ENCODE data around the gene SEZ6L2.
"Not testable (repeated sequence)": the region's sequence is repeated elsewhere in the genome, so short reads cannot be mapped to it uniquely, and the experiment has no call there.

SEZ6L2 gene

DNA sequence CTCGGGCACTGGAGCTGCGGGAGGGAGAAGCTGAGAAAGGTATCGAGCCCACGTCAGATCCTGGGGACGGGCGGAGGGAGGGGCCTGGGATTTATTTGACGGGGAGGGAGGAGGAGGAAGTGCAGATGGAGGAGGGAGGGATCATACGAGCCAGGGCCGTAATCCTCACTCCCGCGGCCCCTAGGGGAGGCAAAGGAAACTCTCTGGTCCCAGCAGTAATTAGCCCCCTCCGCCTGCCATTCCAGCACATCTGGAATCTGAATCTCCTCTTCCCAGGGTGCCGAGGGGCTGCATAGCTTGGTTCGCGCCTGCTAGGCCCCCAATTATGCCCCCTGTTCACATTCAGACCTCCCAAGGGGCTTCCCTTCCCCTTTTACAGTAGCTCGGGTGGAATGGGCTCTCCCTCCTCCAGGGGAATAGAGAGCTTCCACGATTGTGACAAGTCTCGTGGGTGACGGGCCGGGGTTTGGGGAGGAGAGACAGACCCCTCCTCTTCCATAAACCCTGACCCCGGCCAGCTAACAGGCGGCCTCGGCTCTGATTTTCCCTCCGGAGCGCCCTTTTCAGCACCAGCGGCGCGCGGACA, at the start of gene SEZ6L2:
SEZ6L2 (minus strand) TSS at position 35 of the 586 bp plus-strand sequence. CDS start 531 bp downstream, outside the sequence.
- POLR2A ChIA-PET = interaction anchor here (0.6 to 4.9 kb wide), 23 partner anchors 9 to 1050 kb away, joined by 3 to 41 read pairs (median 4); partner anchors contain the start of genes CDIPT, HIRIP3, KCTD13 and MAZ
- TF ChIP-seq SUZ12 (IDR thresholded peaks at IDR 0.05) = no peak
- TF ChIP-seq HDGF (IDR thresholded peaks at IDR 0.05; ENCODE audit: borderline replicate concordance) = no peak
- TF ChIP-seq SP1 (IDR thresholded peaks at IDR 0.05) = no peak
- TF ChIP-seq ZNF384 (IDR thresholded peaks at IDR 0.05) = no peak
- no peak for TF ChIP-seq ELF4 (IDR thresholded peaks at IDR 0.05)
- TF ChIP-seq CTBP1 (IDR thresholded peaks at IDR 0.05; ENCODE audit: borderline replicate concordance) = no peak
- no peak for TF ChIP-seq LEF1 (IDR thresholded peaks at IDR 0.05; ENCODE audit: borderline replicate concordance)
- no peak for TF ChIP-seq BHLHE40 (IDR thresholded peaks at IDR 0.05; ENCODE audit: borderline replicate concordance)
- TF ChIP-seq L3MBTL2 (conservative IDR thresholded peaks at IDR 0.05) = no peak
- TF ChIP-seq, protein P1, sequence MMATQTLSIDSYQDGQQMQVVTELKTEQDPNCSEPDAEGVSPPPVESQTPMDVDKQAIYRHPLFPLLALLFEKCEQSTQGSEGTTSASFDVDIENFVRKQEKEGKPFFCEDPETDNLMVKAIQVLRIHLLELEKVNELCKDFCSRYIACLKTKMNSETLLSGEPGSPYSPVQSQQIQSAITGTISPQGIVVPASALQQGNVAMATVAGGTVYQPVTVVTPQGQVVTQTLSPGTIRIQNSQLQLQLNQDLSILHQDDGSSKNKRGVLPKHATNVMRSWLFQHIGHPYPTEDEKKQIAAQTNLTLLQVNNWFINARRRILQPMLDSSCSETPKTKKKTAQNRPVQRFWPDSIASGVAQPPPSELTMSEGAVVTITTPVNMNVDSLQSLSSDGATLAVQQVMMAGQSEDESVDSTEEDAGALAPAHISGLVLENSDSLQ (IDR thresholded peaks at IDR 0.05) = no peak; the same call in 1 of the 2 replicates
- no peak for TF ChIP-seq TARDBP (IDR thresholded peaks at IDR 0.05)
- TF ChIP-seq FOXK2 (IDR thresholded peaks at IDR 0.05) = no peak
- DNase-seq (ENCODE audit: extremely low spot score) = peak; percentile 94
- CTCF ChIA-PET = interaction anchor here (0.5 to 1.8 kb wide), 7 partner anchors 12 to 576 kb away, joined by 3 to 10 read pairs (median 4); partner anchors contain the start of gene TMEM219

DNA sequence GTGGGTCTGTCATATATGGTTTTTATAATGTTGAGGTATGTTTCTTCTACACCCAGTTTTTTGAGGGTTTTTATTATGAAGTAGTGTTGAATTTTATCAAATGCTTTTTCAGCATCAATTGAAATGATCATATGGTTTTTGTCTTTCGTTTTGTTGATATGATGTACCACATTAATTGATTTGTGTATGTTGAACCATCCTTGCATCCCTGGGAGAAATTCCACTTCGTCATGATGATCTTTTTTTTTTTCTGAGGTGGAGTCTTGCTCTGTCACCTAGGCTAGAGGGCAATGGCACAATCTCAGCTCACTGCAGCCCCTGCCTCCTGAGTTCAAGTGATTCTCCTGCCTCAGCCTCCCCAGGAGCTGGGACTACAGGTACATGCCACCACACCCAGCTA, 48.5 kb upstream of the SEZ6L2 start:
- TF ChIP-seq L3MBTL2 (conservative IDR thresholded peaks at IDR 0.05) (no peak), LEF1 (IDR thresholded peaks at IDR 0.05; ENCODE audit: borderline replicate concordance) (no peak), CTBP1 (IDR thresholded peaks at IDR 0.05; ENCODE audit: borderline replicate concordance) (no peak)
- TF ChIP-seq, protein P1 (IDR thresholded peaks at IDR 0.05) = no peak
- ChIA-PET POLR2A (interaction anchor here (0.8 to 7.5 kb wide), 2 partner anchors 13 to 22 kb away, joined by 4 to 54 read pairs; partner anchors contain the start of genes KCTD13 and TMEM219), CTCF (interaction anchor here (1.1 kb wide), 1 partner anchor 84 kb away, joined by 5 read pairs; no protein-coding TSS in a partner anchor)
- no peak for DNase-seq (ENCODE audit: extremely low spot score)

DNA sequence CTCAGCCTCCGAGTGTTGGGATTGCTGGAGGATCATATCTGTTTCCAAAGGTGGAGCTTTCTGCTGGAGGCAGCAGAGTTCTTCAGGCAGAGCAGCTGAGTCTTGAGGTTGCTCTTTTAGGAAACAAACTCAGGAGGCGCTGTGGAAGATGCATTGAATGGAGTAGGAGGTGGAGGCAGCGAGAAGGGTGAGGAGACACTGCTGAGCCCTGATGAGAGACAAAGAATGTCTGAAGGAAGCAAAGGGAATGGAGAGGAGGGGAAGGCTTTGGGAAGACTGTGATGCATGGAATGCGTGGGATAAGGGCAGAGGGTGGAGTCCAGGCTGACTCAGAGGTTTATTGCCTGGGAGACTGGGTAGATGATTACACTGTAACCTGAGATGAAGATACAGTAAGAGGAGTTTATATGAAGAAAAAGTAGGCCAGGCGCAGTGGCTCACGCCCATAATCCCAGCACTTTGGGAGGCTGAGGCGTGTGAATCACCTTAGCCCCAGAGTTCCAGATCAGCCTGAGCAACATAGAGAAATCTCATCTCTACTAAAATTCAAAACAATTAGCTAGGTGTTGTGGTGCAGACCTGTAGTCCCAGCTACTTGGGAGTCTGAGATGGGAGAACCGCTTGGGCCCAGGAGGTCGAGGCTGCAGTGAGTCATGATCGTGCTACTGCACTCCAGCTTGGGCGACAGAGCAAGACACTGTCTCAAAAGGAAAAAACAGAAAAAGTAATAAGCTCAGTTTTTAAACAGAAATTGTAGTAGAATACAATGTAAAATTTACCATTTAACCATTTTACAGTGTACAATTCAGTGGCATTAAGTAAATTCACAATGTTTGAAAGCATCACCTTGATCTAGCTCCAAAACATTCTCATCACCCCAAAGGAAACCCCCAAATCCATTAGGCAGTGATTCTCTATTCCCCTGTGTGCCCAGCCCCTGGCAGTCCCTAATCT, 44.8 kb upstream of the SEZ6L2 start:
- CTCF ChIA-PET = interaction anchor here (0.6 to 1.9 kb wide), 9 partner anchors 9 to 223 kb away, joined by 3 to 9 read pairs (median 3); partner anchors contain the start of genes TAOK2 and TMEM219

DNA sequence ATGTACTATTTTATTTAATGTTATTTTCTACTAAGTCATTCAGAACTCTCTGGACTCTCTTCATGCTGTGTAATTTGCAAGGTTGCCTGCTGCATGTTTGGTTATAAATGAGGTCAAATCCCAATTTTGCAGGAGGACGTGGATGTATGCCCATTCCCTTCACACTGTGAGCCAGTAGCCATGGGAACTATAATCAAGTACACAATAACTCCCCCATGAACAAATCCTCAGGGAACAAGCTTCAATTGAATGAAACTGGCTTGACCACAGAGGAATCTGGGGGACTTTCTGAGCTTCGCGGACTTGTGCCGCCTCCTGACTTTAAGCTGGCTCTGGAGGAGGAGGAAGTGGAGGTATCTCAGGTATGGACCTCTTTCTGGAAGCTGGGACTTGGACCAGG, 41.3 kb upstream of the SEZ6L2 start:
- CTCF ChIA-PET = no interaction called here
- TF ChIP-seq, protein P1 (IDR thresholded peaks at IDR 0.05) = no peak
- no peak for TF ChIP-seq L3MBTL2 (conservative IDR thresholded peaks at IDR 0.05)
- POLR2A ChIA-PET = interaction anchor here (1.1 to 6.8 kb wide), 2 partner anchors 14 to 49 kb away, joined by 3 to 76 read pairs; partner anchors contain the start of gene KCTD13
- DNase-seq (ENCODE audit: extremely low spot score) = no peak

More for the DNA sequence above, 44.8 kb upstream of the SEZ6L2 start:
- DNase-seq (ENCODE audit: extremely low spot score) = peak; percentile 87
- POLR2A ChIA-PET = interaction anchor here (0.7 to 6.8 kb wide), 13 partner anchors 10 to 133 kb away, joined by 3 to 76 read pairs (median 4); partner anchors contain the start of genes CDIPT, HIRIP3, KCTD13 and TAOK2
- TF ChIP-seq CTBP1 (IDR thresholded peaks at IDR 0.05; ENCODE audit: borderline replicate concordance) = peak; percentile 95
- TF ChIP-seq FOXA1 (IDR thresholded peaks at IDR 0.05) = no peak

DNA sequence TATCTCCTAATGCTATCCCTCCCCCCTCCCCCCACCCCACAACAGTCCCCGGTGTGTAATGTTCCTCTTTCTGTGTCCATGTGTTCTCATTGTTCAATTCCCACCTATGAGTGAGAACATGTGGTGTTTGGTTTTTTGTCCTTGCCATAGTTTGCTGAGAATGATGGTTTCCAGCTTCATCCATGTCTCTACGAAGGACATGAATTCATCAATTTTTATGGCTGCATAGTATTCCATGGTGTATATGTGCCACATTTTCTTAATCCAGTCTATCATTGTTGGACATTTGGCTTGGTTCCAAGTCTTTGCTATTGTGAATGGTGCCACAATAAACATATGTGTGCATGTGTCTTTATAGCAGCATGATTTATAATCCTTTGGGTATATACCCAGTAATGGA, 32.4 kb upstream of the SEZ6L2 start:
- CTCF ChIA-PET = not testable (repeated sequence)

DNA sequence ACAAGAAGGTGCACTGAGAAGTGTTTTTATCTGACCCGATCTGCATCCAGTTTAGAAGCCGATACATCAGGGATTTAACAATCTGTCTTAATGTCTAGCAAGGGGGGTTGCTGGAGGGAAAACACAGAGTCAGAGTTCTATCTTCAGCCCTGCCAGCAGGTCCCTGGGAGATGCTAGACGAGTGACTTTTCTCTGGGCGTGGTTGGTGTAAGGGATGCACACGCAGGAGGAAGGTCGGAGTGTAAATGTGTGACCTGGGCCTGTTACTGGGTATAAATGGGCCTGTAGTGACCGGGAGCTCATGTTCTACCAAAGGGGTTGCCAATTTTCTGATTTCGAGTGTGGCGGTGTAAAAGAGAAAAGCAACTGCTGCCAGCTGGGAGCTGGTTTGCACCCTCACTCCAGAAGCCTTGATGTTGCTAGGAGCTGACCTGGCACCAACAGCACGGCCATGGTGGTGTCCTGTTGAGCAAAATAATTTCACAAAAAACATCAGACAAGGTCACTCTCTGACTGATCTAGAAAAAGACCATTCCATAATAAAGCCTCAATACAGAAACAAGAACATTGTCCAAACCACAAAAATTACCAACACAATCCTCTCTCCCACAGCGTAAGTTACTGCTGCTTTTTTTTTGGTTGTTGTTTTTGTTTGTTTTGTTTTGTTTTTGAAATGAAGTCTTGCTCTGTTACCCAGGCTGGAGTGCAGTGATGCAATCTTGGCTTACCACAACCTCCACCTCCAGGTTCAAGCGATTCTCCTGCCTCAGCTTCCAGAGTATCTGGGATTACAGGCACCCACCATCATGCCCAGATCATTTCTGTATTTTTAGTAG, 27.9 kb upstream of the SEZ6L2 start:
- ChIA-PET POLR2A (interaction anchor here (1.2 to 5.0 kb wide), 27 partner anchors 9 to 121 kb away, joined by 3 to 76 read pairs (median 8); partner anchors contain the start of genes ASPHD1, CDIPT, HIRIP3 and INO80E), CTCF (interaction anchor here (1.1 to 2.1 kb wide), 4 partner anchors 11 to 110 kb away, joined by 3 to 5 read pairs (median 4); no protein-coding TSS in a partner anchor)
- TF ChIP-seq FOXM1 (IDR thresholded peaks at IDR 0.05; ENCODE audit: borderline replicate concordance) (no peak), FOXK2 (IDR thresholded peaks at IDR 0.05) (no peak), L3MBTL2 (conservative IDR thresholded peaks at IDR 0.05) (no peak), NFRKB (IDR thresholded peaks at IDR 0.05) (no peak), ZNF384 (IDR thresholded peaks at IDR 0.05) (no peak), ELF4 (IDR thresholded peaks at IDR 0.05) (no peak), ARNT (IDR thresholded peaks at IDR 0.05) (no peak), CTBP1 (IDR thresholded peaks at IDR 0.05; ENCODE audit: borderline replicate concordance) (no peak), FOXA1 (IDR thresholded peaks at IDR 0.05) (no peak), BHLHE40 (IDR thresholded peaks at IDR 0.05; ENCODE audit: borderline replicate concordance) (no peak), SUZ12 (IDR thresholded peaks at IDR 0.05) (no peak), TARDBP (IDR thresholded peaks at IDR 0.05) (no peak), LEF1 (IDR thresholded peaks at IDR 0.05; ENCODE audit: borderline replicate concordance) (no peak), SP1 (IDR thresholded peaks at IDR 0.05) (no peak), HDGF (IDR thresholded peaks at IDR 0.05; ENCODE audit: borderline replicate concordance) (no peak)
- TF ChIP-seq, protein P1 (IDR thresholded peaks at IDR 0.05) = no peak
- no peak for DNase-seq (ENCODE audit: extremely low spot score)

More for the DNA sequence above, 32.4 kb upstream of the SEZ6L2 start:
- POLR2A ChIA-PET; DNase-seq (ENCODE audit: extremely low spot score): not testable (repeated sequence)
